NCI-H2029 (cell line): ENCODE measurements around the gene TRIO.
A peak's percentile ranks its signal among the peaks of the same experiment; 100 is the strongest.

Source experiments
- DNase-seq: peaks from one replicate; lab custom pipeline; 2025; lab: John Stamatoyannopoulos, UW

Gene TRIO

GRCh38 chr5:14123551-14123950, 19.6 kb upstream of the TRIO start:
- DNase-seq, result no peak

DNA sequence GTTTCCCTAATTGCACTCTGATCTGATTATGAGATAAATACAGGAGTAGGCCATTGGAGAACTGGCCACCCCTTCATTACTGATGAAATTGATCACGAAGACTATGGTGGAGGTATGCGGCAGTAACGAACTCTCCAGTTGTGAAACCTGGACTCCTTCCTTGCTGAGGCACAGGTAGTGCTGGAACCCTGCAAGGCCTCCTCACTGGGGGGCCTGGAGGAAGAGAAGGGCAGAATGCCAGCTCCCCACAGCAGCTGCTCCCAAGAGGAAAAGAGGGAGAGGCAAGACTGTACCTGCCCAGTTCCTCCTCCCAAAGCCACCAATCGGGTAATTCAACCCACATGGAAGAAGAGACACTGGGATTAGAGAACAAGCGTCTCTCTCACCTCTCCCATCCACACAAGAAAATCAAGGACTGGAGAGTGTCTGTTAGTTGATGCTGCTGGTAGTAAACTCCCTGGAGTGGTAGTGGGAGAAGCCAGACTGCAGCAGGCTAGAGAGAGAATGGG, 19.1 kb upstream of the TRIO start:
- no peak for DNase-seq

- no peak for DNase-seq
Observed at GRCh38 chr5:14125262-14125661, 17.9 kb upstream of the TRIO start.

GRCh38 chr5:14127587-14127986, 15.6 kb upstream of the TRIO start:
- no peak for DNase-seq

- DNase-seq, result no peak
Observed at GRCh38 chr5:14128079-14128478, 15.1 kb upstream of the TRIO start.

DNA sequence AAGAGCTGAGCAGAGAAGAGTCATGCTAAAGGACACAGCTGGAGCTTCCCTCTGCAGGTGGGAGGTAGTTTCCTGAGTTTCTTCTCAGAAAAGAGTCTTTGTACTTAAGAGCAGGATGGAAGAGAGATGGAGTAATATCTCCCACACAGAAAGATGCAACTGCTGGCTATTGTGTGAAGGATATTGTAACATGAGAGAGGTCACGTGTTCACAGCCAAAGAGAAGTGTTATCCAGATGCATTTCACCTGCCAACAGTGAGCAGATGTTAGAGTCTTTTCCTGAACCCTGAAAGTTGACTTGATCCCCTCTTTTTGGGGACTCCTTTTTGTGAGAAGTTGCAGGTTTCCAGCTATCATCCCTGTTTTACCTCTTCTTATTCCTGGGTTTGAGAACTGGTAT, 14.0 kb upstream of the TRIO start:
- no peak for DNase-seq

- no peak for DNase-seq
Observed at GRCh38 chr5:14131855-14132503, 11.2 kb upstream of the TRIO start.

DNA sequence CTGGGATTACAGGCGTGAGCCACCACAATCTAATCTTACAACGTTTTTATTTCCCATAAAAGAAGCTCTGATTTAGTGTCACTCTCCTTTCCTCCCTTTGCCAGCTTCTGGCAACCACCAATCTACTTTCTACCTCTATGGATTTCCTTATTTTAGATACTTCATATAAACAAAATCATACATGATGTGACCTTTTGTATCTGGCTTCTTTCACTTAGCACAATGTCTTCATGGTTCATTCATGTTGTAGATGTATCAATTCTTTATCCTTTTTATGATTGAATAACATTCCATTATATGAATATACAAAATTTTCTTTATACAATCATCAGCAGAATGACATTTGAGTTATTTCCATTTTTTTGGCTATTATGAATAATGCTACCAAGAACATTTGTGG, 9.7 kb upstream of the TRIO start:
- no peak for DNase-seq

DNA sequence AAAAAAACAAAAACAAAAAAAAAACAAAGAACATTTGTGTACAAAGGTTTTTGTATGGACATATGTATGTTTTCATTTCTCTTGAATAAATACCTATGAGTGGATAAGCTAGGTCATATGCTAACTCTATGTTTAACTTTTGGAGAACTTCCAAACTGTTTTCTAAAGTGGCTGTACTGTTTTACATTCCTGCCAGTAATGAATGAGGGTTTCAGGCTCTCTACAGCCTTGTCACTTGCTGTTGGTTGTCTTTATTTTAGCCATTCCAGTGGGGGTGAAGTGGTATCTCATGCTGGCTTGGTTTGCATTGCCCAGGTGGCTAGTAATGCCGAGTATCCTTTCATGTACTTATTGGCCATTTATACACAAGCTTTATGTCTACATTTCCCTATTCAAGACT, 9.1 kb upstream of the TRIO start:
- peak; percentile 90 for DNase-seq

DNA sequence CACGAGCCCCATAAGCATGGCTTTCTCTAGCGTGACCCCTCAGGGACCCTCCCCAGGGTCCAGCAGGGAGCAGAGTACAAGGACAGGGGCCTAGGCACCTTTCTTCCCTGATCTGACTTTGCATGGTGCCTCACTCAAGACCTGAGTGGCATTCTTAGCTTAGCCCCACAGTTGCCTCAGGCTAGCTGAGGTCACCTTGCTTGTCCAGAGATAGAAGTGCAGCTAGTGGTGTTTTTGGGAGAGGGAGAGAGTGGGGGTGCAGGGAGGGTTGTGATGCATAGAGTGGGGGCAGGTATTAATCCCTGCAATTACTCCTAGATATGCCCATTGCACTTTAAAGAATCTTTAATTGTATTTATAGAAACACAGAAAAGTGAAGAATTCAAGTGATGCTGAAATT, 8.4 kb upstream of the TRIO start:
- DNase-seq, result no peak

GRCh38 chr5:14135621-14136020, 7.5 kb upstream of the TRIO start:
- no peak for DNase-seq

DNA sequence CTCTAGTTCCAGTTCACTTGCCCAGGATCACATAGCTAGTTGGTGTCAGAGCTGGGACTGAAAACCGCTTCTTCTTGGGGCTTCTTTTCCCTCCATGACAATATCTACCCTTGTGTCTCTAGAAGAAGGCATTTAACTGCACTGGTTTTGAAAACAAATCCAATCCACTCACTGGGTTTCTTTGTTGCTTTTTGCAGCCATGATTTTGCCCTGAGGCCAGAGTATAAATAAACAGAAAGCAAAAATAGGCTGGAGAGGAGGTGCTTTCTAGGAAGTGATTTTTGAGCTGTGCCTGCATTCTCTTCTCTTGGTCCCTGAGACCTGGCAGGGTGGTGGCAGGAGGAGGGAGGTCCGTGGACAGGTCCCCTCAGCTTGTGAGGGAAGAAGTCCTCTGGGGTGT, 6.9 kb upstream of the TRIO start:
- DNase-seq, result no peak

DNA sequence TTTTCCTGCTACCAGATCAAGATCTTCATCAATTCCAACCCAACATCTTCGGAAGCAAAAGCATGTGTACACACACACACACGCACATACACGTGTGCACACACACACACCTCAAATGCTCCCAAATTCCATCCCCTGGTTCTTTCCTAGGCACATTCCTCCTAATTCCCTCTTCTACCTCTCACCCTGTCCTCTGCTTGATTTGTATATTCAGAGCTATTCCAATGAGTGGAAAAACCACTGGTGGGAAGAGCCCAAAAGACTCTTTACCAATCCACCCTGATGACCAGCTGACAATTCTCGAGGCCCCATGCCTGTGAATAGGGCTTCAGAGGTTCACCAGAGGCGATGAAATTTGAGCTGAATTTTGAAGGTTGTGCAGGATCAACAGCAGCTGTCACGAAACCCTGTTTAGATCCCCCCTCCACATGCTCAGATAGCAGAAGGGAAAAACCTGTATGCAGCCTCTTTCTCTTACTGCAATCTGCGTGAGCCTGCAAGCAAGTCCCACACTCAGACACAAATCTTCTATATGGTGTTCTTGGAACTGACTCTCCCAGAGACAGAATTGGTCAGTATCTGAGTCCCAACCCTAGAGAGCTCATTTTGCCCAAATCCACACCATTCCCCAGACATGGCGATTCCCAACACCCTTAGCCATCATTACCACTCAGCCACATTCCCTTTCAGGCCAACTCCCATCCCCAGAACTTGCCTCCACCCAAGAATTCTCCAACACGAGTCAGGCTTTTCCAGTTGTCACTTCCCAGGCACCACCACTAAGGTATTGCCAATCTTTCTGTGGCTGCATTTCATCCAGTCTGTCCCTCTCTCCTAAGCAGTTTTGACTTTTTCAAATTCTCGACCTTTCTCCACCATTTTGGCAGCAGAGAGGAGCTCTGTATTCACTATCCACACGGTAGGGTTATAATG, 4.3 kb upstream of the TRIO start:
- no peak for DNase-seq

DNA sequence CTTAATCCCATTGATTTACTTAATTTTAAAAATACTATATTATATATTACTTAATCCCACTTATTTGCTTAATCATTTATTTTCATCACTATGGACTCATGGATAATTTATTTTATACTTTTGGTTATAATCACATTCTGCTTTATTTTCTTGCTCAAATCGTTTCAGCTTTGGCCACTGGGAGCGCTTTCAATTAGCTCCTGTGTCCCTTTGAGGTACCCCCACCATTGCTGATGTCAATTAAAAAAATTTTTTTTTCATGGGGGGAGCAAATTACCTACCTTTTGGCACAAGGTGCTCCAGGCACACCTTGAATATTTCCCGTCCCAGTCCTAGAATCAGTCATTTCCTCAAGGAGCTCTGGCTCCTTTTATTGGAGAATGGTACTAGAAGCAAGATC, 1.4 kb upstream of the TRIO start:
- no peak for DNase-seq

DNA sequence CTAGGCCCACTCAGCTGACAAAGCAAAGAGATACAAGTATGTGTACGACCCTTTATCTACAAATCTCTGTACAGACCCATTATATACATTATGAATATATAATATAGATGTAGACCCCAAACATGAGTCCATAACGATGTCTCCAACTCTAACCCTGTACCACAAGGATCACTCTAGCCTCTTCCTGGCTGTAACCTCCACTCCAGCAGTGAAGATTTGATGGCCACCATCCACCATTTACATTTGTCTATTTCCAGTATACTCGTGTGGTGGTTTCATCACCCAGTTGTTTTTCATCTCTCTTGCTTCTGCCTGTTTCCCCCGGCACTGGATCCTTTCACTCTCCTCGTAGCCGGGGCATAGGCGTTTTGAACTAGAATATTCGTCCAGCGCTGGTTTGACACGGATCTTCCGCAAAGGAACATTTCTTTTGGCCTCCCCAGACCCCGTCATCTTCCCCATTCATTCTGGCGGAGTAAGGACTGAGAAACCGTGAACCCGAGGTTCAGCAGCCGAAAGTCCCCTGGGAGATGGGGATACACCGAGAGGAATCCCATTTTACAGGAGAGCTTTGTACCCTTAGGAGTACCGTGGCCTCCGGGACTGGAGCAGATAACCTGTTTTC, 828 bp upstream of the TRIO start:
- DNase-seq, result no peak

GRCh38 chr5:14143546-14143840, 351 bp downstream of the TRIO start:
- no peak for DNase-seq

DNA sequence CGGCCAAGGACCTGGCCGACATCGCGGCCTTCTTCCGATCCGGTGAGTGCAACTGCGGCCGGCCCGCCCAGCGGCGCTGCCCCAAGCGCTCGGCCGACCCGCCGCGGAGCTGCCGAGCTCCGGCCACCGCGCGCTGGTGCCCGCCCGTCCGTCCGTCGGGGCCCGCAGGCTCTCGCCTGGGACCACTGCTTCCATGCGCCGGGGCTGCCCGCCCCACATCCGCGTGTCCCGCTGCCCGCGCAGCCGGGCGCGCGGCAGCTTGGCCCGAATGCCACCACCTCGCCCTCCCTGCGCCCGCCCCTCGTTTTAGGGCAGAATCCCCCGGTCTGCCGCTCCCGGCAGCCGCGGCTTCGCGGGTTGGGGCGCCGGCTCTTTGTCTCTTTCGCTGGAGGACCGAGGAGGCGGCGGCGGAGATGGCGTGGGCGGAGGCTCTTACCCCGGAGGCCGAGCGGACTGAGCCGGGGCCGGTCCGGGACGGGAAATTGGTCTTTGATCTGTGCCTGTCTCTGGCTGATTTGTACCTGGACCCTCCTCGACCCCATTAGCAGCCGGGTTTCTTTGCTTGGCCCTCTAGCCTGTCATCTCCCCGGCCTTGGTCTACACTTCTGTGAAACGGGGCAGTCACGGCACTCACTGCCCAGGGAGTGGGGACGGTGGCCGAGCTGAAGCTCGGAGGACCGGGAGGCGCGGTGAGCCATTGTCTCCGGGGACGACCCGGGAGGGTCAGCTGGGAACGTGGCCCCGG, 871 bp downstream of the TRIO start:
- DNase-seq, result no peak

GRCh38 chr5:14144586-14145434, 1.7 kb downstream of the TRIO start:
- DNase-seq, result peak; percentile 34

- DNase-seq, result no peak
Observed at GRCh38 chr5:14145435-14146334, 2.5 kb downstream of the TRIO start.

- no peak for DNase-seq
Observed at GRCh38 chr5:14146725-14147124, 3.6 kb downstream of the TRIO start.
